NCI-H2029 treated with DMSO at 0.1 percent for 48 hours (cell line): ENCODE measurements around the gene RELN.

Experiments used
- DNase-seq: peaks from one replicate; lab custom pipeline; 2025; lab: John Stamatoyannopoulos, UW

The RELN gene

DNA sequence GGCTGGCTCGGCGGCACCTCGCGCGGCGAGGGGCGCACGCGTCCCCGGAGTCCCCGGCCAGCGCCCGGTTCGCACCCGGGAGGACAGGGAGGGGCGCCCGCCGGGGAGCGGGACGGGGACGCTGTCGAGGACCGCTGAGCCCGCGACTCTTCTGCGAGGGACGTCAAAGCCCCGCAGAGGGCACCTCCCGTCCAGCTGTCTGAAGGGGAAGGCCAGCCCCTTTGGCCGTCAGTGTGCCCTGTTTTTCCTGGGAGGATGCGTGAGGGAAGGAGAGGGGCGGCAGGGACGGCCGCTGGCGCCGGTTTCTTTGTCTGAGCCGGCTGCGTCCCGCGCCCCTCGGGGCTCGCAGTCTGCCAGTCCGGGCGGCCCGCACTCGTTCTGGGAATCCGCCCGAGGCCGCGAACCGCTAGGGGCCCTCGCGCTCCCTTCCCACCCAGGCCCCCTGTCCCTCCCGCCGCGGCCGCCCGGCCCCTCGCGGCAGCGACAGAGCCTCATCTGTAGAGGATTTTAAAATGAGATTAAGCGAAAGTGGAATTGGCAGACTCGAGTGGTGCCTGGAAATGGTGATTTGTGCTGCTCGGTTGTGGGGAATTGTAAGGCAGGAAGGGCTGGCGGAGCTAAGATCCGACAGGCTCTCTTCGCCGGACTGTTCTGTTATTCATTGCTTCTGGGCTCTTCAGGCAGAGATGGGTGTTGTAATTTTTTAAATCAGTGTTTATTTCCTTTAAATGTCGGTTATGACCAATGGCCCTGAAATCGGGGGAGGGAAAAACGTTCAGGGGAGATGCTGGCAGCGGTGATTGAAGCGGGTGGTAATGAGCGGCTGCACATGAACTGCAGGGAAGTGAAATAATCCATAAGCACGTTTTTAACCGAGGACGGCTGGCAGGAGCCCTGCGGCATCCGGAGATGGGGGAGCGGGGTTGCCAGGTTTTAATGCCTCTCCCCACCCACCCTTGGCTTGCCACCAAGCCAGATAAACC is 618 bp upstream of the RELN start:
- peak; percentile 50 for DNase-seq

DNA sequence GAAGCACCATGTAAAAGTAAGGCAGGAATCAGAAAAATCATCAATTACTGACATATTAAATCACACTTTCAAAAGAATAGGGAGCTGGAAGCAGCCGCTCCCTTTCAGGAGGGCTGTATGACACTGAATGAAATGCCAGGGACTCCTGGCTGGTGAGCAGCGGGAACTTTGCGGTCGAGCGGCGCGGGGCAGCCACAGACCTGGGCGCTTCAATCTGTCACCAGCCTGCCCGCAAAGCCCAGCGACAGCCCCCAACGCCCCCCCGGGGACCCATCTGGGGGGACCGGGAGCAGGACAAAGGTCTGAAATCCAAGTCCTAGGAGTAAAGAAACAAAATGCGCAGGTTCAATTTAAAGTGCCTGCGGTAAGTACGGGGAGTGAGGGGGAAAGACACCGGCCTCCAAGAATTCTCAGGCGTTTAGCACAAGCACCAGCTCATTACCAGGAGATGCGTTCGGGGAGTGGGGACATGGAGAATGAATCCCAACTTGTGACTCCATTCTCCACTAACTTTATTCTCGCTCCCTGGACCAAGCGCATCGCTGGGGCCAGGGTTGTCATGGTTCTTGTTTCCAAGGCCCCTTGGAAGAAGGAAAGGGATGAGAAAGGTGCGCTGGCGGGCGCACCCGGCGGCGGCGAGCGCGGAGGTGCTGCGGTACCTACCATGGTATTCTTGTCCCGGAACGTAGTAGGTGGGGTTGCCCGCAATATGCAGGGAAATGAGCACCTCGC is 824 bp downstream of the RELN start:
- DNase-seq: no peak

GRCh38 chr7:103987451-103987850 is 2.0 kb downstream of the RELN start:
- no peak for DNase-seq

DNA sequence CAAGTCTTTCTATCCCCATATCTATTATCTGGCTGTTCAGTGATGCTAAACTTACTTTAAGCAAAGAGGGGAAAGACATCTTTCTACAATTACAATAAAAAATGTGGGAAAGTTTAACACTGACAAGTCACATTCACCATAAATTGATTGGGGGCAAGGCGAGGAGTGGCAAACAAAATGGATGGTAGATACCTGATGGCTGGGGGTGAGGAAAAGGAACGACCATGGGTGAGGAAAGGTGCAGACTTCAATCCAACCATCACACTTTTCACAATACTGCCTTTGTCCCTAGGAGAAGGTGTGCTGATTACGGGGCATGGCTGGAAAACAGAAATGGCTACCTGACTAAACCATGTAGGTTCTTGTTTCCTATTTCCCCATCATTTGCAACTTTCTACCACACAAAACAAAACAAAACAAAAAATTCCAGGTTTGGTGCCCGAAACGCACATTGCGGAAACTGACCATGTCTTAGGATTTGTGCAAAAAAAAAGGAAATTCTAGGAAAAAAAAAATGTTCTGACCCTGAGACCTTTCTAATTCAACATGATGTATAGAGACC is 3.8 kb downstream of the RELN start:
- DNase-seq: no peak

- no peak for DNase-seq
These were observed 5.4 kb downstream of the RELN start for GRCh38 chr7:103984050-103984449.

DNA sequence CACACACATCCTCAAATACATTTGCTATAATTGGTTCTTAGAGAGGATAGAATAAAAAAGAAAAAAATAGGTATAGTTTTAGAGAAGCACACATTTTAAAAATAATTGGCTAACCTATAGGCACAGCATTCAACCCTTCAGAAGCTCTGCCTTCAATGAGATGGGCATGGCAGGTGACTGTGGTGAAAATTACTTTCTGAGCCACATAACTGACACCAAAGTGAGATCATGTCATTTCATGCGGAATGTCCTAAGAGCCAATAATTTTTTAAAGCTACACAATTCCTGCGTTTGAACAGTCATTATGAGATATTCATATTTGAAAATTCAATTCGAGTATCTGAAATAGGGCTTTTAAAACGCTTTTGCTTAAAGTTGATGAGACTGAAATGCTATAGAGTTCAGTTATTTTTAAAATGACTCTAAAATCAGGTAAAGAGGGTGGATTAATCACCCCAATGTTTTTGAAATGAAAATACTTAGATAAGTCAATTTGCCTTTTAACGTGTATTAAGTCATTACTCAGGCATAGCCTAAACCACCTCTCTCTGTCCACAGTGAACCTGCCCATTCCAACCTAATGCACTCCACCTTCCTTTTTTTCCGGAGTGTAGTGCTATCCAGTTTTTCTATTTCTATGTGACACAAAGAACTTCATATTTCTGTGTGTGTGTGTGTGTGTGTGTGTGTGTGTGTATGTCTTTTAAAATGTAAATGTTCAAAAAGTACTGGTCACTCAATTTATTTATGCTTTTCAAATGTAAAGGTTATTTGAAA is 6.1 kb downstream of the RELN start:
- DNase-seq: no peak

- DNase-seq: no peak
These were observed 8.4 kb downstream of the RELN start for GRCh38 chr7:103981003-103981423.

DNA sequence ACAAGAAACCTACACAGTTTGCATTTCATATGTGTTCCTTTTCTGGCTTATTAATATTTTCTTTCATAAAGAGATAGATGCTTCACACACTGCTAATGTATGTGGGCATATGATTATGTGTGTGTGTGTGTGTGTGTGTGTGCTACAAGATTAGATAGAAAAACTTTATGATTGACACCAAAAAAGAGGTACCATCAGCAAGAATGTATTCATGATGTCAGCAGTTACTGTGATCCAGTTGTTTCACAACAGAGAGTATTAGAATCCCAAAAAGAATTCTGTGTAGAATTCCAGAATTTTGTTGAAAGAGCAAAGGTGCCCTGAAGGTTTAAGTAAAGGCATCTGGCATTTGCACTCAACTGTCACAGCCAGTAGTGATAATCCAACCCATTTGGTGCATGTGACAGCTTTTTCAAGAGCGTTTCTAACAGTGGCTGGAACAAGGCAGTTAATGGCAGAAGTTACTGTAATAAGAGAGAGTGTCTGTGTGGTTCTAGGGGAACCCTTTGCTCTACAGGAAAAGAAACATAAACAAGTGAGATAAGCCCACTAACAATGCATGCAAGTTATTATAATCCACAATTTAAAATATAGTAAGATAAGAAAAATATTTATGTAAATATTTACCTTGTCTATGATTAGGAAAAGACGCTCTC is 16.6 kb downstream of the RELN start:
- DNase-seq: no peak

DNA sequence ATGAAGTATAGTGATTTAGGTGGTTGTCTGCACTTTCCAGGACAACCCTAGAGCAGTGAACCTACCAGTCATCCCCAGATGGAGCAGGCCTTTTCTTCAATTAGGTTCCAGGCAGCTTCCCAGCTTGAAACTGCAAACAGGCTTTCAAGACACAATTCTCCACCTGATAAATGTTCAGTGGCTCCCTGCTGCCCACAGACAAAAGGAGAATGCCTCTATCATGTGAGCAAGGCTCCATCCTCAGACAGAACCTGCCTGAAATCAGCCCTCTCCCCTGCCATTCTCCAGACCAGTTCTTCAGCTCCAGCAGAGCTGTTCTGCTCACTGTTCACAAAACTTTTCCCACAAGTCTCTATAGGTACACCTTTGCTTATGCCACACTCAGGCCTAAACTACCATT is 22.1 kb downstream of the RELN start:
- DNase-seq: no peak

- DNase-seq: no peak
These were observed 22.7 kb downstream of the RELN start for GRCh38 chr7:103966593-103967277.

DNA sequence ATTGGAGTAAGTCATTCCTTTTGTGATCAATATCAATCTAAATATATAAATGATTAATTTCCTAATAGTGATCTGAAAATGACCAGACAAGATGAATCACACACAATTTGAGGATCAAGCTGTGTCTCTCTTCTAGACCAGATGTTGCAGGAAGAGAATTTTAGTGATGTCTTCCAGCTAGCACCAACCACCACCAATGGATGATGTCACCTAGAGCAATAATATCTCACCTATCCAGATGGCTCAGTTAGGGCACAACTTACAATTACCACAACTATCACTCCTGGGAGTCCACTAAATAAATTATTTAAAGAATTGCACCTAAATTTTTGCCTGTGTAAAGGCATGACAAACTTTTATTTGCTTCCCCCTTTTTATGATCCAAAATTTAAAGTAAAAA is 25.2 kb downstream of the RELN start:
- no peak for DNase-seq

DNA sequence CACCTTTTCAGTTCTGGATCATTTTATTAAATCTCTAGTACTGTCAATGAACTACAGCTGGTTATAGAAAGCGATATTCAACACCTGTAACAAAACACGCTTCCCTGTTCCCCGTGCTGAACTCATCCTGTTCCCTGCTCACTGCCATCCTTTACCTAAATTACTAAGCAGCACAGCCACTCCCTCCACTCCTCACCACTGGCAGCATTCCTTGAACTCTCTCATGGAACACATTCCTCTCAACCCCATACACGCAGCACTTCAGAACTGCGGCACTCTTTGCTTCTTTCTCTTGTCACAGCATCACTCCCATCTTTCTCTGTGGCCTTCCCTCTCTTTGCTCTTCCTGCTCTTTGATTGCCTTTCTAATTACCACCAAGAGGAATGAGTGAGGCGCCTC is 27.4 kb downstream of the RELN start:
- no peak for DNase-seq

DNA sequence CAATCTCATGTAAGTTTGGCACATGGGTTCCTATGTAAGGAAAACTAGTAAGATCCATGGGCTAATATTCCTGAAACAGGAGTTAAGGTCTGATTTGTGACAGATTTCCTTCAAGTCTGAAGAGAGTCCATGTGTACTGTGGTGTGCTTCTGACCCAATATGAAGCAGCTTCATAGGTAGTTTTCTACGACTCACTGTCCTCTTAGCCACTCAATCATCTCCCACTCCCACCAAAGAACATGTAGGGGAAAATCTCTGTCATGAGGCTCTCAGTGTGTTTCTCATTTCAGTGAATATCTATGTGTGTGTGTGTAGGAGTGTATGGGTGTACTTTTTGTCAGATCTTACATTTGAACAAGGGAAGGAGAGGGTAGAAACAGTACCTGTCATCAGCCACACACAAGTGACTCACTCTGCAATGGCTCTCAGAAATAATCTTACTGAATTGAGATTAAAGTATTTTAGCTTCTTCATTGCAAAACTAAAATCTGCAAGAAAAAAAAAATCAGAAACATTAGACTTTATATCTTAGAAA is 31.1 kb downstream of the RELN start:
- DNase-seq: no peak

- DNase-seq: no peak
These were observed 33.5 kb downstream of the RELN start for GRCh38 chr7:103955985-103956384.

DNA sequence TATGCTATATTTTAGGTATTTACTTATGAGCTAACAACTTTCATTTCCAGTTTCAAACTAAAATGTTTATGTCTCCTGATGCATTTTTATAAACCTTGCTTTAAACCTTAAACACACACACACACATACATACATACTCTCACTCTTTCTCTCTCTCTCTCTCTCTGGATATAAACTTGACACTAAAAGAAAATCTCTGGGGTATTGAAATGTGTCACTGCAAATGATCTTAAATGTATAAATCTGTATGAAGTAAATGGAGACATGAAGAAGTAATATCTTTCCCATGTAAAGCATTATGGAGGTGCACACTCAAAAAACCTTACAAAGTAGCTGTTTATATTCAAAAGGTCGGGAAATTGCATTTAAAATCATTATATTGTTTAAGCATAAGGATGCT is 37.0 kb downstream of the RELN start:
- DNase-seq: no peak

DNA sequence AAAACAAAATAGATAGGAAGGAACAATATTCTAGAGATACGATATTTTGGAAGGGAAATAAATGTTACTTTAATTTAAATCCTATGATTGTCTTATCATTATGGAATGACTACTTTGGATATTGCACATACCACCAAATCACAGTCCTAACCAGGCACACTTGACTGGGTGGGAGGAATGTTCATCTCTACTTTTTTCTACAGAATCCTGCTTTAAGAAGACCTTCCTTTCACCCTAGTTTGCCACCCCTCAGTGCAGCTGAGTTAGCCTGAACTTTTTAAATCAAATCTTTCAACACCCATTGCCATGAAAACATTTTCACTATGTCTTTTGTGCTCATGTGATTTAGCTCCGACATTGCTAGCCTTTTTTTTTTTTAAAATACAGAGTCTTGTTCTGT is 38.1 kb downstream of the RELN start:
- no peak for DNase-seq

DNA sequence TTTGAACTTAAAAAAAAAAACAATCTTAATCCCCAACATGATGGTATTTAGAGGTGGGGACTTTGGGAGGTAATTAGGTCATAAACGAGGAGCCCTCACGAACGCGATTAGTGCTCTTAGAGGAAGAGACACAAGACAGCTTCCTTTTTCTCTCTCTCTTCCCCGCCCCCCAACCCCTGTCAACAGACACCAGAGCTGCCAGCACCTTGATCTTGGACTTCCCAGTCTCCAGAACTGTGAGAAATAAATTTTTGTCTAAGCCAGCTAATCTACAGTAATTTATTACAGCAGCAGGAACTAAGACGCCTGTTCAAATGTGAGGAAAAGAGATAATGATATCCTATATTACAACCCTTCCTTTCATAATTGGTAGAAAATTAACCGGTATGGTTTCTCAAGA is 40.1 kb downstream of the RELN start:
- DNase-seq: no peak

DNA sequence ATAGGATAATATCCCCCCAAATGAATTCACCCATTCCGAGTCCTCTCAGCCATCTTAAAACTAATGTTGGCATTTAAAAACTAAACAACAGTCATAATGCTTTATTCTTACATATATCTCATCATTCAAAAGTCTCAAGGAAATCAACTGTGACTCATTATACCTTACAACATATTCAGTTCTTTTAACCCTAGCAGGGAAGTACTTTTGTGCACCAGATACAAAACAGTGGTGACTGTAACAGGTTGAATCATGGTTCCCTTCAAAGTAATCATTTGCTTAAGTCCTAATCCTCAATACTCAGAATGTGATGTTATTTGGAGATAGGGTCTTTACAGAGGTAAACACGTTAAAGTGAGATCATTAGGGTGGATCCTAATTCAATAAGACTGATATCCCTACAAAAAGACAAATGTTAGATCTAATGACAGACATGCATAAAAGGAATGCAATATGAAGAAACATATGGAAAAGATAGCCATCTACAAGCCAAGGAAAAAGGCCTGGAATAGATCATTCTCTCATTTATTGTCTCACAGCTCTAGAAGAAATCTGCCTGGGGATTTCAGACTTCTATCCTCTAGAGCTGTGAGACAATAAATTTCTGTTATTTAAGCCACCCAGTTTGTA is 42.3 kb downstream of the RELN start:
- no peak for DNase-seq

GRCh38 chr7:103944230-103944900 is 45.1 kb downstream of the RELN start:
- DNase-seq: no peak

- no peak for DNase-seq
These were observed 47.5 kb downstream of the RELN start for GRCh38 chr7:103941976-103942375.
